K562 treated with DMSO at 1 percent for 4 hours (cell line): ENCODE results near the gene SUV39H2. TPM values are rescaled to one million over a fixed set of nuclear protein-coding genes. Genes with fewer than 3 reads are reported as not detected.

Experiments used
- total RNA-seq: library from RNA; unstranded; fragments of 300-600 nt; gene quantifications from 2 replicates; pipeline ENCODE4 v1.2.3, GENCODE V29; 2022; ENCODE audit not compliant: insufficient read depth

SUV39H2 gene
- total RNA-seq: 9.4 and 15.0 TPM in 2 replicates

DNA sequence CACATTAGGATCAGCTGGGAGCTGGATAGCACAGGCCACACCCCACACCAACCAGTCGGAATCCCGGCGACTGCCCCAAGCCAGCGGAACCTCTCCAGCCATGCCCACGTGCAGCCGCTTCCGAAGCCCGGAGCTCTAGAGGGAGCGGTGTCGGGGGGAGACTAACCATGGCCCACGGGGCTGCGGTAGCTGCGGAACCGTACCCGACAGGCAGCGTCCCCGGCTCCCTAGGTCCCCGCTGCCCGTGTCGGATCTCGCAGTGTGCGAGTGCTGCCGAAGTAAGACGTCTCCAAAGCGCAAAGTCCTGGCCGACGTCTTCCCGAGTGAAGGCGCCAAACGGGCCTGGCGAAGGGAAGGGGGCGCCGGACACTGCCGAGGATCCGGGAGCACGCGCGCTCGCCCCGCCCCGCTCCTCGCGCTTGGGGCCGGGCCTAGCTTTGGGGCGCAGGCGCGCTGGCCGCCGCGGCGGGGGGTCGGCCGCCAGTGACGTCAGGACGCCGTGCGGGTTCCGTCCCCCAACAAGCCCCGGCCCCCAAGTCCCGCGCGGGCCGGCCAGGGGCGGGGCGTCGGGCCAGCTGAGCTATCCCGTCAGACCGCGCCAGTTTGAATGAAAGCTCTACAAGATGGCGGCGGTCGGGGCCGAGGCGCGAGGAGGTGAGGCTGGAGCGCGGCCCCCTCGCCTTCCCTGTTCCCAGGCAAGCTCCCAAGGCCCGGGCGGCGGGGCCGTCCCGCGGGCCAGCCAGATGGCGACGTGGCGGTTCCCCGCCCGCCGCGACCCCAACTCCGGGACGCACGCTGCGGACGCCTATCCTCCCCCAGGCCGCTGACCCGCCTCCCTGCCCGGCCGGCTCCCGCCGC is at the start of gene SUV39H2:
TSS of gene SUV39H2 (plus strand) at position 601 of the 858 bp plus-strand sequence. CDS start at position 624, 23 bp downstream.

GRCh38 chr10:14837757-14838581 is 40.7 kb upstream of the SUV39H2 start, which contains the start of the genes CDNF, HSPA14 and MSANTD7:
Gene CDNF, minus strand, starts transcription at chr10:14838037. Its CDS starts 91 bp downstream, at chr10:14837946.
Gene HSPA14, plus strand, starts transcription at chr10:14838306. Its CDS starts 97 bp downstream, at chr10:14838403.
Gene MSANTD7, plus strand, starts transcription at chr10:14838306. Its CDS starts 3,979 bp downstream, at chr10:14842285.

Other genes starting within 250 kb of the SUV39H2 start
- 6.1 and 8.8 TPM in 2 replicates for gene FAM107B, start 104.0 kb upstream of the SUV39H2 start, total RNA-seq
- gene CDNF, start 40.8 kb upstream of the SUV39H2 start, total RNA-seq: 0.46 and 4.6 TPM in 2 replicates
- 17.4 and 21.0 TPM in 2 replicates for gene HSPA14, start 40.6 kb upstream of the SUV39H2 start, total RNA-seq
- 9.7 and 12.8 TPM in 2 replicates for gene MSANTD7, start 40.6 kb upstream of the SUV39H2 start, total RNA-seq
- 5.5 and 8.1 TPM in 2 replicates for gene DCLRE1C, start 75.2 kb downstream of the SUV39H2 start, total RNA-seq
- gene MEIG1, start 80.5 kb downstream of the SUV39H2 start, total RNA-seq: not detected in 2 replicates
- 1.5 TPM in 1 of 2 replicates, not detected in the other for gene OLAH, start 165.1 kb downstream of the SUV39H2 start, total RNA-seq
- gene ACBD7, start 209.9 kb downstream of the SUV39H2 start, total RNA-seq: not detected in 2 replicates
- 16.3 and 24.3 TPM in 2 replicates for gene RPP38, start 218.5 kb downstream of the SUV39H2 start, total RNA-seq